Right kidney (tissue), 9 donors: ENCODE results near the gene TBC1D9.
"Not testable (repeated sequence)": the region's sequence is repeated elsewhere in the genome, so short reads cannot be mapped to it uniquely, and the experiment has no call there.

Source experiments
- DNase-seq: peaks from one replicate; pipeline ENCODE4 v3.0.0-alpha.2; 2016
- long read RNA-seq, 8 donors: transcript quantifications; one replicate each; lab custom pipeline, GENCODE V29; 2026

Gene TBC1D9
- long read RNA-seq, donor 1, full-length matches to known transcripts, result 5 of 10 reads
- long read RNA-seq, donor 1, partial matches to known transcripts, result 5 of 10 reads
- long read RNA-seq, donor 1, other reads (novel, unspliced or antisense), result 0 of 10 reads
- long read RNA-seq, donor 2, full-length matches to known transcripts, result 3 of 3 reads
- long read RNA-seq, donor 2, partial matches to known transcripts, result 0 of 3 reads
- long read RNA-seq, donor 2, other reads (novel, unspliced or antisense), result 0 of 3 reads
- long read RNA-seq, donor 3, full-length matches to known transcripts, result 3 of 9 reads
- long read RNA-seq, donor 3, partial matches to known transcripts, result 6 of 9 reads
- long read RNA-seq, donor 3, other reads (novel, unspliced or antisense), result 0 of 9 reads
- long read RNA-seq, donor 4, partial matches to known transcripts, result 12 of 13 reads
- long read RNA-seq, donor 4, other reads (novel, unspliced or antisense), result 0 of 13 reads
- long read RNA-seq, donor 5, full-length matches to known transcripts, result 4 of 4 reads
- long read RNA-seq, donor 5, partial matches to known transcripts, result 0 of 4 reads
- long read RNA-seq, donor 5, other reads (novel, unspliced or antisense), result 0 of 4 reads
- long read RNA-seq, donor 6, full-length matches to known transcripts, result 2 of 7 reads
- long read RNA-seq, donor 6, partial matches to known transcripts, result 5 of 7 reads
- long read RNA-seq, donor 6, other reads (novel, unspliced or antisense), result 0 of 7 reads
- long read RNA-seq, donor 7, partial matches to known transcripts, result 11 of 11 reads
- long read RNA-seq, donor 7, other reads (novel, unspliced or antisense), result 0 of 11 reads
- long read RNA-seq, donor 8, full-length matches to known transcripts, result 1 of 8 reads
- long read RNA-seq, donor 8, partial matches to known transcripts, result 7 of 8 reads
- long read RNA-seq, donor 8, other reads (novel, unspliced or antisense), result 0 of 8 reads

- peak; percentile 98 for DNase-seq
These were observed at the start of gene TBC1D9 for GRCh38 chr4:140756319-140757231. TBC1D9 (minus strand) TSS chr4:140756385; CDS start chr4:140756045, 340 bp downstream.

- DNase-seq, result no peak
These were observed 49.1 kb upstream of the TBC1D9 start for GRCh38 chr4:140805293-140805692.

- DNase-seq, result no peak
These were observed 46.4 kb upstream of the TBC1D9 start for GRCh38 chr4:140802591-140802990.

- no peak for DNase-seq
These were observed 44.5 kb upstream of the TBC1D9 start for GRCh38 chr4:140800666-140801065.

- DNase-seq, result no peak
These were observed 43.6 kb upstream of the TBC1D9 start for GRCh38 chr4:140799686-140800225.

GRCh38 chr4:140793291-140793690 lies 37.1 kb upstream of the TBC1D9 start:
- no peak for DNase-seq

GRCh38 chr4:140790765-140791164 lies 34.6 kb upstream of the TBC1D9 start:
- no peak for DNase-seq

- no peak for DNase-seq
These were observed 34.0 kb upstream of the TBC1D9 start for GRCh38 chr4:140790171-140790570.

GRCh38 chr4:140789759-140790158 lies 33.6 kb upstream of the TBC1D9 start:
- no peak for DNase-seq

- DNase-seq, result not testable (repeated sequence)
These were observed 26.6 kb upstream of the TBC1D9 start for GRCh38 chr4:140782787-140783186.

GRCh38 chr4:140781596-140781995 lies 25.4 kb upstream of the TBC1D9 start:
- DNase-seq, result no peak

- no peak for DNase-seq
These were observed 21.7 kb upstream of the TBC1D9 start for GRCh38 chr4:140777894-140778293.

GRCh38 chr4:140777386-140777785 lies 21.2 kb upstream of the TBC1D9 start:
- no peak for DNase-seq

- DNase-seq, result no peak
These were observed 20.4 kb upstream of the TBC1D9 start for GRCh38 chr4:140776556-140776955.

- no peak for DNase-seq
These were observed 18.8 kb upstream of the TBC1D9 start for GRCh38 chr4:140774956-140775355.

- DNase-seq, result no peak
These were observed 18.3 kb upstream of the TBC1D9 start for GRCh38 chr4:140774510-140774909.

- DNase-seq, result no peak
These were observed 13.0 kb upstream of the TBC1D9 start for GRCh38 chr4:140769209-140769608.

GRCh38 chr4:140764785-140765392 lies 8.7 kb upstream of the TBC1D9 start:
- no peak for DNase-seq

- DNase-seq, result no peak
These were observed 6.0 kb upstream of the TBC1D9 start for GRCh38 chr4:140762202-140762601.

- no peak for DNase-seq
These were observed 1.0 kb upstream of the TBC1D9 start for GRCh38 chr4:140757232-140757630.

- peak; percentile 96 for DNase-seq
These were observed 339 bp downstream of the TBC1D9 start for GRCh38 chr4:140755774-140756318.
